Measurements from ENCODE around the gene ACOX3. TPM values are rescaled to one million over a fixed set of nuclear protein-coding genes. Genes with fewer than 3 reads are reported as not detected.
A peak's percentile ranks its signal among the peaks of the same experiment; 100 is the strongest.

ACOX3 gene
- total and polyA plus RNA-seq, 9 of the 15 experiments (the other 6 are each of a cell fraction or from before 2014, with no cell fraction given): 0.68 to 7.3 (median 3.7) TPM

GRCh38 chr4:8478801-8479744 is 38.5 kb upstream of the ACOX3 start (continued):
- TF ChIP-seq ZNF347 (CRISPR knock-in tag; IDR thresholded peaks at IDR 0.05; ENCODE audit: low read depth) (no peak), MGA (IDR thresholded peaks at IDR 0.05) (peak; percentile 98), SRSF3 (IDR thresholded peaks at IDR 0.05; ENCODE audit: insufficient read depth, low read length) (no peak), JUND (IDR thresholded peaks at IDR 0.05; ENCODE audit: borderline replicate concordance, low read depth, low read length) (peak; percentile 89), JUND (tag; IDR thresholded peaks at IDR 0.05; ENCODE audit: borderline replicate concordance, low read depth, low read length) (peak; percentile 89; the same call in 2 of the 3 replicates), RHOXF2B (CRISPR knock-in tag; conservative IDR thresholded peaks at IDR 0.05) (0 out of 2 replicates have a peak, but pooled peaks have one; percentile 33), DLX4 (CRISPR knock-in tag; IDR thresholded peaks at IDR 0.05) (no peak), MTA3 (IDR thresholded peaks at IDR 0.05; ENCODE audit: borderline replicate concordance) (peak; percentile 83; the same call in 1 of the 2 replicates), HNRNPK (IDR thresholded peaks at IDR 0.05; ENCODE audit: low read depth, low read length, poor library complexity, severe bottlenecking) (no peak), ILK (tag; IDR thresholded peaks at IDR 0.05; ENCODE audit: borderline replicate concordance, low read depth) (no peak), CHAMP1 (IDR thresholded peaks at IDR 0.05) (no peak), KLF1 (tag; IDR thresholded peaks at IDR 0.05) (no peak)

Data from K562 (cell line).